Measurements from ENCODE around the gene HIRA.

- TF ChIP-seq POLR2AphosphoS5 (IDR thresholded peaks at IDR 0.05) (no peak), CTCF (IDR thresholded peaks at IDR 0.05) (no peak)
Measured at GRCh38 chr22:19420321-19420720, 11.2 kb downstream of the HIRA start.

Measured in prostate gland (tissue), 2 donors.